Ishikawa (cell line): ENCODE measurements around the gene DENND1A.

ENCODE experiments used
- CEBPB ChIP-seq: IDR thresholded peaks from 2 replicates; pipeline ENCODE4 v1.6.1; 2012
- CREB1 ChIP-seq: IDR thresholded peaks from 2 replicates; pipeline ENCODE4 v1.6.1; 2012; ENCODE audit warnings: low read depth
- EGR1 ChIP-seq: IDR thresholded peaks from 2 replicates; pipeline ENCODE4 v1.6.1; 2012
- EP300 ChIP-seq: IDR thresholded peaks from 2 replicates; pipeline ENCODE4 v1.6.1; 2012; ENCODE audit warnings: borderline replicate concordance
- FOXM1 ChIP-seq: IDR thresholded peaks from 2 replicates; pipeline ENCODE4 v1.6.1; 2012; ENCODE audit warnings: low read depth, borderline replicate concordance
- NFIC ChIP-seq: IDR thresholded peaks from 2 replicates; pipeline ENCODE4 v1.6.1; 2012
- RAD21 ChIP-seq: IDR thresholded peaks from 2 replicates; pipeline ENCODE4 v1.6.1; 2012; ENCODE audit warnings: low read depth
- TAF1 ChIP-seq: IDR thresholded peaks from 2 replicates; pipeline ENCODE4 v1.6.1; 2012; ENCODE audit warnings: low read depth, mild to moderate bottlenecking
- TCF12 ChIP-seq: IDR thresholded peaks from 2 replicates; pipeline ENCODE4 v1.6.1; 2012; ENCODE audit warnings: low read depth
- TEAD4 ChIP-seq: IDR thresholded peaks from 2 replicates; pipeline ENCODE4 v1.6.1; 2012
- YY1 ChIP-seq: IDR thresholded peaks from 2 replicates; pipeline ENCODE4 v1.6.1; 2012; ENCODE audit warnings: low read depth
- ZBTB7A ChIP-seq: IDR thresholded peaks from 2 replicates; pipeline ENCODE4 v1.6.1; 2012; ENCODE audit warnings: low read depth
- TF ChIP-seq, protein P1 (sequence below): IDR thresholded peaks from 2 replicates; pipeline ENCODE4 v1.6.1; 2012; ENCODE audit warnings: low read depth, mild to moderate bottlenecking
- TF ChIP-seq, protein P2 (sequence below): IDR thresholded peaks from 2 replicates; pipeline ENCODE4 v1.6.1; 2012
- TF ChIP-seq, protein P3 (sequence below): IDR thresholded peaks from 2 replicates; pipeline ENCODE4 v1.6.1; 2012

Gene DENND1A

DNA sequence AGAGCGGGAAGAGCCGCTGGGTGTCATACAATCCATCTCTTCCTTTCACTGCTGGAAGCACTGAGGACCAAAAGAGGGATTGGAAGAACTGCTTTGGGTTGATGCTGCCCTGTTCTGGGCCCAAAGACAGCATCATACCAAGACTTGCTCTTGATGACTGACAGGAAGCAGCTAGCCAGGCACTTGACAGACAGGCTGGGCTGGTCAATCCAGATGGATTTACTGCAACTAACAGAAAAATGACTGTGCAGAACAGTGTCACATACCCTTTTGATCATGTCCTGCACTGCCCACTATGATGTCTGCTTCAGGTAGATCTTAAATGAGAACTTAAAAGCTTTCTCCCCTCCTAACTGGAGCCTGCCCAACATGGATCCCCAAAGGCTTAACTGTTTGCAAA lies 416.4 kb downstream of the DENND1A start:
- TF ChIP-seq TAF1 (no peak), EGR1 (no peak), FOXM1 (no peak), NFIC (no peak), RAD21 (no peak), CEBPB (no peak), ZBTB7A (no peak), CREB1 (no peak), EP300 (no peak), YY1 (no peak), TCF12 (no peak), TEAD4 (no peak)
- TF ChIP-seq, protein P1, sequence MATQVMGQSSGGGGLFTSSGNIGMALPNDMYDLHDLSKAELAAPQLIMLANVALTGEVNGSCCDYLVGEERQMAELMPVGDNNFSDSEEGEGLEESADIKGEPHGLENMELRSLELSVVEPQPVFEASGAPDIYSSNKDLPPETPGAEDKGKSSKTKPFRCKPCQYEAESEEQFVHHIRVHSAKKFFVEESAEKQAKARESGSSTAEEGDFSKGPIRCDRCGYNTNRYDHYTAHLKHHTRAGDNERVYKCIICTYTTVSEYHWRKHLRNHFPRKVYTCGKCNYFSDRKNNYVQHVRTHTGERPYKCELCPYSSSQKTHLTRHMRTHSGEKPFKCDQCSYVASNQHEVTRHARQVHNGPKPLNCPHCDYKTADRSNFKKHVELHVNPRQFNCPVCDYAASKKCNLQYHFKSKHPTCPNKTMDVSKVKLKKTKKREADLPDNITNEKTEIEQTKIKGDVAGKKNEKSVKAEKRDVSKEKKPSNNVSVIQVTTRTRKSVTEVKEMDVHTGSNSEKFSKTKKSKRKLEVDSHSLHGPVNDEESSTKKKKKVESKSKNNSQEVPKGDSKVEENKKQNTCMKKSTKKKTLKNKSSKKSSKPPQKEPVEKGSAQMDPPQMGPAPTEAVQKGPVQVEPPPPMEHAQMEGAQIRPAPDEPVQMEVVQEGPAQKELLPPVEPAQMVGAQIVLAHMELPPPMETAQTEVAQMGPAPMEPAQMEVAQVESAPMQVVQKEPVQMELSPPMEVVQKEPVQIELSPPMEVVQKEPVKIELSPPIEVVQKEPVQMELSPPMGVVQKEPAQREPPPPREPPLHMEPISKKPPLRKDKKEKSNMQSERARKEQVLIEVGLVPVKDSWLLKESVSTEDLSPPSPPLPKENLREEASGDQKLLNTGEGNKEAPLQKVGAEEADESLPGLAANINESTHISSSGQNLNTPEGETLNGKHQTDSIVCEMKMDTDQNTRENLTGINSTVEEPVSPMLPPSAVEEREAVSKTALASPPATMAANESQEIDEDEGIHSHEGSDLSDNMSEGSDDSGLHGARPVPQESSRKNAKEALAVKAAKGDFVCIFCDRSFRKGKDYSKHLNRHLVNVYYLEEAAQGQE, result no peak
- TF ChIP-seq, protein P2, sequence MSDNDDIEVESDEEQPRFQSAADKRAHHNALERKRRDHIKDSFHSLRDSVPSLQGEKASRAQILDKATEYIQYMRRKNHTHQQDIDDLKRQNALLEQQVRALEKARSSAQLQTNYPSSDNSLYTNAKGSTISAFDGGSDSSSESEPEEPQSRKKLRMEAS, result no peak
- TF ChIP-seq, protein P3, sequence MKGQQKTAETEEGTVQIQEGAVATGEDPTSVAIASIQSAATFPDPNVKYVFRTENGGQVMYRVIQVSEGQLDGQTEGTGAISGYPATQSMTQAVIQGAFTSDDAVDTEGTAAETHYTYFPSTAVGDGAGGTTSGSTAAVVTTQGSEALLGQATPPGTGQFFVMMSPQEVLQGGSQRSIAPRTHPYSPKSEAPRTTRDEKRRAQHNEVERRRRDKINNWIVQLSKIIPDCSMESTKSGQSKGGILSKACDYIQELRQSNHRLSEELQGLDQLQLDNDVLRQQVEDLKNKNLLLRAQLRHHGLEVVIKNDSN, result no peak

GRCh38 chr9:123511326-123512277 lies 418.3 kb downstream of the DENND1A start:
- TF ChIP-seq CREB1, result no peak

DNA sequence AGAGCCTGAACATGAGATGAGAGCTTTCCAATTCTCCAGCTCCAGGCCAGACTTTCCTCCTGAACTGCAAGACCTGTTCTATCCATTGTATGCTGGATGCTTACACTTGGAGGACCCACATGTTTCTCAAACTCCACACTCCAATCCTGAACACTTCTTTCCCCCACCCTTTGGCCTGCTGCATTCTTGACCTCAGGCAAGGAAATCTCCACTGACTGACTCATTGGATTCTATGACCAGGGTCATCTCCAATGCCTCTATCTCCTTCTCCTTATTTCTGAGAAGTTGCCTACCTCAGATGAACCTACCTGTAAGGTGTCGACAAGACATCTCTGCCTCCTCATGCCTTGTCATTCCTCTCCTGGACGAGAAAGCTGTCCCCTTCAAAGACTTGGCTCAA lies 420.3 kb downstream of the DENND1A start:
- TF ChIP-seq EGR1 (no peak), RAD21 (no peak), CEBPB (no peak), ZBTB7A (no peak), EP300 (no peak), TCF12 (no peak), CREB1 (no peak)
- TF ChIP-seq, protein P2, result no peak

GRCh38 chr9:123508048-123508447 lies 421.9 kb downstream of the DENND1A start:
- no peak for TF ChIP-seq FOXM1
- TF ChIP-seq EGR1, result no peak
- no peak for TF ChIP-seq RAD21
- no peak for TF ChIP-seq NFIC
- no peak for TF ChIP-seq ZBTB7A
- no peak for TF ChIP-seq CREB1
- TF ChIP-seq CEBPB, result no peak
- TF ChIP-seq, protein P1, result no peak
- no peak for TF ChIP-seq YY1
- TF ChIP-seq TAF1, result no peak
- no peak for TF ChIP-seq EP300
- TF ChIP-seq, protein P3, result no peak
- TF ChIP-seq, protein P2, result no peak
- no peak for TF ChIP-seq TCF12
- no peak for TF ChIP-seq TEAD4

- TF ChIP-seq RAD21 (no peak), FOXM1 (no peak), EGR1 (no peak), NFIC (no peak), CREB1 (no peak), YY1 (no peak)
- TF ChIP-seq, protein P1, result no peak
These were observed 424.4 kb downstream of the DENND1A start for GRCh38 chr9:123505496-123505895.
